NCI-H345 (cell line): ENCODE measurements around the gene GPNMB.
"Not testable (repeated sequence)": the region's sequence is repeated elsewhere in the genome, so short reads cannot be mapped to it uniquely, and the experiment has no call there.

ENCODE experiments used
- DNase-seq: peaks from one replicate; lab custom pipeline; 2025; lab: John Stamatoyannopoulos, UW

The GPNMB gene

DNA sequence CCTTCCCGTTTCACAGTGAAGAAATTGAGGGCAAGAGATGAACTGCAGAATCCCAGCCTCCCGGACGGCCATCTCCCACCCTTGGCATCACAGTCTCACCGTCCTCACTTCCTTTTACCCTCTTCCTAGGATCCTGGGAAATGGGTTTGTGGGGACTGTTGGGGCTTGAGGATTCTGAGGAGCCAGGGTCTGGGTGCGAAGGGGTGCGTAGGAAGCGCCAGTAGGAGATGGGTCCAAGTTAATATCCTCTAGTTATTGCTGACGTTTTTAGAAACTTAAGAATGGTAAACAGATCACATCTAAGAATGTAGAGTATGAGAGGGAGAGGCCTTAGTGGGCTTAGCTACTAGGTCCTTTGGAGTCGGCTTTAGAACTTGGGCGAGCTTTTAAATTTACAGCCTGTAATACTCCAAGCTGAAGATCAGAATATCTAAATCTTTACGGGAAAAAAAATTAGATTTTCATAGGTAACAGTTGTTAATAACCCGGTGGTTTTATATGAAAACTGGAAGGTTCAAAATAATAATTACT is 53.3 kb downstream of the GPNMB start:
- DNase-seq = no peak

DNA sequence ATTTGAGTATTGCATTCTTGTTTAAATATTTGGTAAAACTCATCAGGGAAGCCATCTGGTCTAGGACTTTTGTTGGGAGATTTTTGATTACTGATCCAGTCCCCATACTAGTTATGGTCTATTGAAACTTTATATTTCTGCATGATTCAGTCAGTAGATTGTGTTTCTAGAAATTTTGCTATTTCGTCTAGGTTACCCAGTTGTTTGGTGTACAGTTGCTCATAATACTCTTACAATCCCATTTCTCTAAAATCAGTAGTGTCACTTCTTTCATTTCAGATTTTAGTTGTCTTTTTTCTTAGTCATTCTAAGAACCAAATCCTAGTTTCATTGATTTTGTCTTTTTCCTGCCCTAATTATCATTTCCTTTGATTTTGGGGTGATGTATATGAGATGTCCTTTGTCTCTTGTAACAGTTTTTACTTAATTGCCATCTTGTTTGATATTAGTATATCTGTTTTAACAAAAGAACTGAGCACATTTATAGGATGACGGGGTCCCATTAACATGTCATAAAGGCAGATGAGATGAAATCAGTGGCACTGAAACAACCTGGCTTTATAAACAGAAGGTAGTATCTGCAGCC is 60.5 kb downstream of the GPNMB start:
- DNase-seq = no peak

DNA sequence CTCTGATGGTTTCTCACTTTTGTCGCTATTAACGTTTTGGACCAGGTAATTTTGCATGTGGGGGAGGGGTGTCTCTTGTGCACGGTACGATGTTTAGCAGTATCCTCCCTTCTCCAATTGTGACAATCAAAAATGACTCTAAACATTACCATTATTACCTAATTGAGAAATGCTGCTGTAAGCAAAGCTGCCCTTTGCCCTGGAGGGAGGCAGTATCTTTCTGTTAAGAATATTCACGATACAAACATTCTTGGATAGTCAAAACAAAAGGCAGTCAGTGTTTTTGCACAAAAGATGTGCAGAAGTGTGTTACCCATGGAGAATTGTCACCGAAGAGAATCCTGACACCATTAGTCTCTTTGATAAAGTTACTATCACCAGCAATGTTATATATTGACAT is 62.2 kb downstream of the GPNMB start:
- no peak for DNase-seq

DNA sequence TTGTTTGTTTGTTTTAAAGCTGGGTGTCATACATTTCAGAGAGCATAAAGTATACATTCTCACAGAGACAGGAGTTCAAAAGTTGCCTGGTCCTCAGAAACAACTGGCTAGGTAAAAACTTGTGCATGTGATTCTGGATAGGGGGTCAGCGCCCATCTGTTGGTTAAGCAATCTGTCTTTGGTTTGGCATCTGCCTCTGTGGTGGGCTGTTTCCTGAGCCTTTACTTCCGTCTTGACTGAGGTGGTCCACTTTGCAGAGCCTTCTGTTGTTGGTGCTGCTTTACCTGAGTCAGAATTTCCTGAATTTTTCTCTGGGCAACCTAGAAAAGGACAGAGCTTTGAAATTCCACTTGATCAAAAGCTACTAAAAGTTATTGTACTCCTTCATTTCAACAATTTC is 65.6 kb downstream of the GPNMB start:
- DNase-seq = not testable (repeated sequence)

DNA sequence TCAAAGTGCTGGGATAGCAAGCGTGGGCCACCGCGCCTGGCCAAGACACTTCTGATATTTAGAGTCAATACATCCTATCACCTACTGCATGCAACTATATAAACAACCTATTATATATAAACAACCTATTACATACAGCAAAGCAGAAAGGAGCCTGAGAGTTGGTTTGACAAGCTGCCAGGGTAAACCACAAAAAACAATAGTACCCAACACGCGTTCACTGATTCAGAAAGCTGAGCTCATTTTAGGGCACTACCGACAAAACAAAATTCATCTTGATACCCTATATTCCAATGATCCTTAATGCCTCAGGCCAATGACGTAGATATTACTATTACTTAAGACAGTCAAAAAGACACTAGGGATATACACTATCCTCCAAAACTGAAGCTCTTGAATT is 68.8 kb downstream of the GPNMB start:
- no peak for DNase-seq
